SK-N-SH (cell line): ENCODE data around the gene LCN9.

Experiments used
- CTCF ChIP-seq: fragments of 200-600 bp; sonication (generic); IDR thresholded peaks from 2 replicates; pipeline ENCODE4 v1.6.1; 2017; ENCODE audit warnings: antibody characterized with exemption, mild to moderate bottlenecking, moderate library complexity
- EP300 ChIP-seq, 2 experiments: IDR thresholded peaks; 2 replicates each; pipeline versions ENCODE4 v1.4.0 to v1.6.1; 2012; ENCODE audit warnings: borderline replicate concordance in 1 of 2, low read depth in 1 of 2, low read length in 1 of 2
- EZH2phosphoT487 ChIP-seq: fragments of 200-600 bp; sonication (generic); IDR thresholded peaks from 2 replicates; pipeline ENCODE4 v1.6.1; 2017; ENCODE audit warnings: low read depth, mixed run types, mild to moderate bottlenecking, antibody characterized with exemption, moderate library complexity, borderline replicate concordance
- FOXJ3 ChIP-seq: sonication (generic); formaldehyde crosslinking; IDR thresholded peaks from 2 replicates; pipeline ENCODE4 v1.5.1; 2020; ENCODE audit warnings: mild to moderate bottlenecking, missing genetic modification reagents
- NFIC ChIP-seq: IDR thresholded peaks from 2 replicates; pipeline ENCODE4 v1.4.0; 2012; ENCODE audit warnings: borderline replicate concordance
- SIN3A ChIP-seq: IDR thresholded peaks from 2 replicates; pipeline ENCODE4 v1.6.1; 2012; ENCODE audit warnings: low read depth, mild to moderate bottlenecking, low read length, moderate library complexity, borderline replicate concordance
- TAF1 ChIP-seq: IDR thresholded peaks from 2 replicates; pipeline ENCODE4 v1.6.1; 2012; ENCODE audit warnings: low read depth, mild to moderate bottlenecking, low read length, moderate library complexity, borderline replicate concordance
- TCF12 ChIP-seq: IDR thresholded peaks from 2 replicates; pipeline ENCODE4 v1.4.0; 2012
- YY1 ChIP-seq: IDR thresholded peaks from 2 replicates; pipeline ENCODE4 v1.4.0; 2012; ENCODE audit warnings: low read depth, mild to moderate bottlenecking
- ZBTB33 ChIP-seq: IDR thresholded peaks from 2 replicates; pipeline ENCODE4 v1.4.0; 2012; ENCODE audit warnings: low read depth, borderline replicate concordance
- TF ChIP-seq, protein P1 (sequence below): IDR thresholded peaks from 2 replicates; pipeline ENCODE4 v1.4.0; 2012; ENCODE audit warnings: low read depth
- TF ChIP-seq, protein P2 (sequence below): IDR thresholded peaks from 2 replicates; pipeline ENCODE4 v1.6.1; 2012; ENCODE audit warnings: mild to moderate bottlenecking, low read depth, low read length, moderate library complexity

DNA sequence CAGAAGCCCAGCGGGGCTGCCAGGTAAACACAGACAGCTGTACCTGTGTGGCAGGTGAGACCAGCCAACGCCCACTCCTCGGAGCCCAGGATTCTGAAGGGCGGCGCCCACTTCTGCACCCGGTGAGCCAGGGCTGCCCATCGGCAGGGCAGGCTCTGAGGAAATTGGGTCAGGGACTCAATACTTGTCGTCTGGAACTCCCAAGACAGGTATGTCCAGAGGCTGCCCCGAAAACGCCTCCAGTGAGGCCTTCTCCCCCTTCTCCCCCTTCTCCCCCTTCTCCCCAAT, 43.6 kb upstream of the LCN9 start:
- TF ChIP-seq FOXJ3 (CRISPR knock-in tag) (no peak), TAF1 (no peak), EZH2phosphoT487 (no peak), CTCF (no peak), TCF12 (no peak), SIN3A (no peak), EP300 (IDR thresholded peaks at IDR 0.05; ENCODE audit: borderline replicate concordance in 1 of 2, low read depth in 1 of 2, low read length in 1 of 2) (no peak), YY1 (no peak), ZBTB33 (no peak), NFIC (no peak)
- TF ChIP-seq, protein P1, sequence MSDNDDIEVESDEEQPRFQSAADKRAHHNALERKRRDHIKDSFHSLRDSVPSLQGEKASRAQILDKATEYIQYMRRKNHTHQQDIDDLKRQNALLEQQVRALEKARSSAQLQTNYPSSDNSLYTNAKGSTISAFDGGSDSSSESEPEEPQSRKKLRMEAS = no peak
- TF ChIP-seq, protein P2, sequence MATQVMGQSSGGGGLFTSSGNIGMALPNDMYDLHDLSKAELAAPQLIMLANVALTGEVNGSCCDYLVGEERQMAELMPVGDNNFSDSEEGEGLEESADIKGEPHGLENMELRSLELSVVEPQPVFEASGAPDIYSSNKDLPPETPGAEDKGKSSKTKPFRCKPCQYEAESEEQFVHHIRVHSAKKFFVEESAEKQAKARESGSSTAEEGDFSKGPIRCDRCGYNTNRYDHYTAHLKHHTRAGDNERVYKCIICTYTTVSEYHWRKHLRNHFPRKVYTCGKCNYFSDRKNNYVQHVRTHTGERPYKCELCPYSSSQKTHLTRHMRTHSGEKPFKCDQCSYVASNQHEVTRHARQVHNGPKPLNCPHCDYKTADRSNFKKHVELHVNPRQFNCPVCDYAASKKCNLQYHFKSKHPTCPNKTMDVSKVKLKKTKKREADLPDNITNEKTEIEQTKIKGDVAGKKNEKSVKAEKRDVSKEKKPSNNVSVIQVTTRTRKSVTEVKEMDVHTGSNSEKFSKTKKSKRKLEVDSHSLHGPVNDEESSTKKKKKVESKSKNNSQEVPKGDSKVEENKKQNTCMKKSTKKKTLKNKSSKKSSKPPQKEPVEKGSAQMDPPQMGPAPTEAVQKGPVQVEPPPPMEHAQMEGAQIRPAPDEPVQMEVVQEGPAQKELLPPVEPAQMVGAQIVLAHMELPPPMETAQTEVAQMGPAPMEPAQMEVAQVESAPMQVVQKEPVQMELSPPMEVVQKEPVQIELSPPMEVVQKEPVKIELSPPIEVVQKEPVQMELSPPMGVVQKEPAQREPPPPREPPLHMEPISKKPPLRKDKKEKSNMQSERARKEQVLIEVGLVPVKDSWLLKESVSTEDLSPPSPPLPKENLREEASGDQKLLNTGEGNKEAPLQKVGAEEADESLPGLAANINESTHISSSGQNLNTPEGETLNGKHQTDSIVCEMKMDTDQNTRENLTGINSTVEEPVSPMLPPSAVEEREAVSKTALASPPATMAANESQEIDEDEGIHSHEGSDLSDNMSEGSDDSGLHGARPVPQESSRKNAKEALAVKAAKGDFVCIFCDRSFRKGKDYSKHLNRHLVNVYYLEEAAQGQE = no peak
